ENCODE data around the gene TBC1D5.
"Not testable (repeated sequence)": the region's sequence is repeated elsewhere in the genome, so short reads cannot be mapped to it uniquely, and the experiment has no call there.

Gene TBC1D5

GRCh38 chr3:17640466-17640865 lies 102.0 kb downstream of the TBC1D5 start:
- no peak for DNase-seq

- no peak for DNase-seq
Observed at GRCh38 chr3:17639765-17640164, 102.7 kb downstream of the TBC1D5 start.

GRCh38 chr3:17639257-17639656 lies 103.2 kb downstream of the TBC1D5 start:
- DNase-seq, result no peak

GRCh38 chr3:17638356-17638755 lies 104.1 kb downstream of the TBC1D5 start:
- no peak for DNase-seq

GRCh38 chr3:17635675-17636074 lies 106.8 kb downstream of the TBC1D5 start:
- DNase-seq, result not testable (repeated sequence)

- no peak for DNase-seq
Observed at GRCh38 chr3:17634964-17635363, 107.5 kb downstream of the TBC1D5 start.

GRCh38 chr3:17634201-17634600 lies 108.2 kb downstream of the TBC1D5 start:
- no peak for DNase-seq

- DNase-seq, result no peak
Observed at GRCh38 chr3:17632401-17633100, 109.9 kb downstream of the TBC1D5 start.

GRCh38 chr3:17631609-17632008 lies 110.8 kb downstream of the TBC1D5 start:
- DNase-seq, result no peak

- DNase-seq, result no peak
Observed at GRCh38 chr3:17629400-17629799, 113.0 kb downstream of the TBC1D5 start.

GRCh38 chr3:17626395-17626794 lies 116.0 kb downstream of the TBC1D5 start:
- no peak for DNase-seq

GRCh38 chr3:17625133-17625532 lies 117.3 kb downstream of the TBC1D5 start:
- no peak for DNase-seq

- no peak for DNase-seq
Observed at GRCh38 chr3:17623464-17623863, 119.0 kb downstream of the TBC1D5 start.

GRCh38 chr3:17619968-17620367 lies 122.5 kb downstream of the TBC1D5 start:
- DNase-seq, result no peak

GRCh38 chr3:17613017-17613416 lies 129.4 kb downstream of the TBC1D5 start:
- not testable (repeated sequence) for DNase-seq

- DNase-seq, result no peak
Observed at GRCh38 chr3:17607905-17608304, 134.5 kb downstream of the TBC1D5 start.

GRCh38 chr3:17605934-17606333 lies 136.5 kb downstream of the TBC1D5 start:
- no peak for DNase-seq

- DNase-seq, result no peak
Observed at GRCh38 chr3:17605032-17605431, 137.4 kb downstream of the TBC1D5 start.

GRCh38 chr3:17602126-17602525 lies 140.3 kb downstream of the TBC1D5 start:
- no peak for DNase-seq

- no peak for DNase-seq
Observed at GRCh38 chr3:17592956-17593355, 149.5 kb downstream of the TBC1D5 start.

GRCh38 chr3:17590465-17590864 lies 152.0 kb downstream of the TBC1D5 start:
- no peak for DNase-seq

GRCh38 chr3:17589888-17590287 lies 152.5 kb downstream of the TBC1D5 start:
- DNase-seq, result no peak

- no peak for DNase-seq
Observed at GRCh38 chr3:17588422-17588821, 154.0 kb downstream of the TBC1D5 start.

GRCh38 chr3:17585394-17586325 lies 156.8 kb downstream of the TBC1D5 start:
- DNase-seq, result no peak
